IPS-18a (cell line): Measurements from ENCODE around the gene MID2.

Experiments used
- H3K27ac ChIP-seq: one replicate; pipeline ENCODE4 v1.5.1; 2013; ENCODE audit warnings: low read length
- H3K27me3 ChIP-seq: one replicate; pipeline ENCODE4 v1.6.1; 2013; ENCODE audit warnings: mild to moderate bottlenecking, low read length; ENCODE audit not compliant: control insufficient read depth, insufficient read depth
- H3K36me3 ChIP-seq: one replicate; pipeline ENCODE4 v1.6.1; 2013; ENCODE audit warnings: low read depth, low read length; ENCODE audit not compliant: control insufficient read depth
- H3K4me1 ChIP-seq: one replicate; pipeline ENCODE4 v1.6.1; 2013; ENCODE audit warnings: low read depth, low read length; ENCODE audit not compliant: control insufficient read depth
- H3K4me3 ChIP-seq: one replicate; pipeline ENCODE4 v1.5.1; 2013; ENCODE audit warnings: low read length
- H3K9ac ChIP-seq: one replicate; pipeline ENCODE4 v1.6.1; 2013; ENCODE audit warnings: mild to moderate bottlenecking, low read length, moderate library complexity
- H3K9me3 ChIP-seq: one replicate; pipeline ENCODE4 v1.6.1; 2013; ENCODE audit warnings: low read depth, low read length; ENCODE audit not compliant: control insufficient read depth

MID2 gene

GRCh38 chrX:107971636-107972035 is 146.0 kb downstream of the MID2 start:
- no peaks in the 10 kb centered on the region for H3K9me3 ChIP-seq
- H3K4me1 ChIP-seq: peaks cover 16% of the 10 kb centered on the region
- H3K27ac ChIP-seq: no peak overlapping the region

More at GRCh38 chrX:107971636-107972035, 146.0 kb downstream of the MID2 start:
- no peaks in the 10 kb centered on the region for H3K36me3 ChIP-seq
- no peak overlapping the region for H3K4me3 ChIP-seq
- H3K27me3 ChIP-seq: no peaks in the 10 kb centered on the region
- peak overlapping the region; percentile 4 for H3K9ac ChIP-seq
